ENCODE measurements around the gene CXCL13.
A peak's percentile ranks its signal among the peaks of the same experiment; 100 is the strongest.
"Not testable (repeated sequence)": the region's sequence is repeated elsewhere in the genome, so short reads cannot be mapped to it uniquely, and the experiment has no call there.

CXCL13 gene

GRCh38 chr4:77605210-77605902, at the start of gene CXCL13:
CXCL13 (plus strand) TSS chr4:77605820; CDS start chr4:77605866, 46 bp downstream.
- DNase-seq (ENCODE audit: low read depth in 2 of 2) = no peak

- no peak for DNase-seq (ENCODE audit: low read depth in 2 of 2)
These were observed 45.5 kb upstream of the CXCL13 start for GRCh38 chr4:77560170-77560569.

- DNase-seq (ENCODE audit: low read depth in 2 of 2) = not testable (repeated sequence)
These were observed 43.9 kb upstream of the CXCL13 start for GRCh38 chr4:77561720-77562119.

GRCh38 chr4:77564231-77564630, 41.4 kb upstream of the CXCL13 start:
- no peak for DNase-seq (ENCODE audit: low read depth in 2 of 2)

- DNase-seq (ENCODE audit: low read depth in 2 of 2) = no peak
These were observed 39.5 kb upstream of the CXCL13 start for GRCh38 chr4:77566148-77566547.

GRCh38 chr4:77567549-77567948, 38.1 kb upstream of the CXCL13 start:
- DNase-seq (ENCODE audit: low read depth in 2 of 2) = no peak

GRCh38 chr4:77570508-77571214, 35.0 kb upstream of the CXCL13 start:
- not testable (repeated sequence) for DNase-seq (ENCODE audit: low read depth in 2 of 2)

- no peak for DNase-seq (ENCODE audit: low read depth in 2 of 2)
These were observed 29.3 kb upstream of the CXCL13 start for GRCh38 chr4:77576351-77576750.

- DNase-seq (ENCODE audit: low read depth in 2 of 2) = no peak
These were observed 27.5 kb upstream of the CXCL13 start for GRCh38 chr4:77578145-77578544.

- no peak for DNase-seq (ENCODE audit: low read depth in 2 of 2)
These were observed 26.1 kb upstream of the CXCL13 start for GRCh38 chr4:77579406-77580076.

- no peak for DNase-seq (ENCODE audit: low read depth in 2 of 2)
These were observed 23.9 kb upstream of the CXCL13 start for GRCh38 chr4:77581724-77582123.

- no peak for DNase-seq (ENCODE audit: low read depth in 2 of 2)
These were observed 23.5 kb upstream of the CXCL13 start for GRCh38 chr4:77582156-77582555.

GRCh38 chr4:77582711-77583110, 22.9 kb upstream of the CXCL13 start:
- no peak for DNase-seq (ENCODE audit: low read depth in 2 of 2)

- peak in 1 of 2 donors; percentile 4 for DNase-seq (ENCODE audit: low read depth in 2 of 2)
These were observed 18.7 kb upstream of the CXCL13 start for GRCh38 chr4:77586951-77587383.

GRCh38 chr4:77590482-77590881, 15.1 kb upstream of the CXCL13 start:
- no peak for DNase-seq (ENCODE audit: low read depth in 2 of 2)

- no peak for DNase-seq (ENCODE audit: low read depth in 2 of 2)
These were observed 14.1 kb upstream of the CXCL13 start for GRCh38 chr4:77591532-77591931.

- no peak for DNase-seq (ENCODE audit: low read depth in 2 of 2)
These were observed 12.5 kb upstream of the CXCL13 start for GRCh38 chr4:77593101-77593500.

- DNase-seq (ENCODE audit: low read depth in 2 of 2) = no peak
These were observed 11.6 kb upstream of the CXCL13 start for GRCh38 chr4:77593993-77594392.

GRCh38 chr4:77595364-77595973, 10.2 kb upstream of the CXCL13 start:
- no peak for DNase-seq (ENCODE audit: low read depth in 2 of 2)

- DNase-seq (ENCODE audit: low read depth in 2 of 2) = no peak
These were observed 6.2 kb upstream of the CXCL13 start for GRCh38 chr4:77599378-77599777.

GRCh38 chr4:77600521-77601451, 4.8 kb upstream of the CXCL13 start:
- DNase-seq (ENCODE audit: low read depth in 2 of 2) = no peak

Data from stimulated activated CD8-positive, alpha-beta memory T cell treated with anti-CD3 and anti-CD28 coated beads, Interleukin-7, amount 100 ng/mL, for 1 hour (primary cell).